Measurements from ENCODE around the gene DTX3. TPM values are rescaled to one million over a fixed set of nuclear protein-coding genes. Genes with fewer than 3 reads are reported as not detected.
"Not testable (repeated sequence)": the region's sequence is repeated elsewhere in the genome, so short reads cannot be mapped to it uniquely, and the experiment has no call there.

Gene DTX3
- 10 to 100 TPM in 3 of 4 donors, 1 to 10 TPM in 1; 4.2 to 15.7 (median 11.5) TPM for total RNA-seq

GRCh38 chr12:57604454-57604991, at the start of gene DTX3:
DTX3 (plus strand) TSS chr12:57604824; CDS start chr12:57606518, 1,694 bp downstream.
- peak in 2 of 3 donors; percentile 64 to 66 for DNase-seq
- TF ChIP-seq CTCF (IDR thresholded peaks at IDR 0.05) = no peak
- TF ChIP-seq POLR2A (IDR thresholded peaks at IDR 0.05) = no peak

GRCh38 chr12:57554897-57555296, 49.7 kb upstream of the DTX3 start:
- Histone ChIP-seq H3K27me3 (no peaks in the 10 kb centered on the region), H3K9me3 (no peaks in the 10 kb centered on the region), H3K4me3 (no peak overlapping the region), H3K4me1 (peaks cover 0 to 5% (median 3%) of the 10 kb centered on the region in 4 donors), H3K36me3 (no peaks in the 10 kb centered on the region), H3K27ac (no peak overlapping the region)
- TF ChIP-seq POLR2A (IDR thresholded peaks at IDR 0.05) (no peak), CTCF (IDR thresholded peaks at IDR 0.05) (no peak)
- no peak for DNase-seq

More at GRCh38 chr12:57604454-57604991, at the start of gene DTX3:
- no peaks in the 10 kb centered on the region for H3K9me3 ChIP-seq
- H3K27ac ChIP-seq = peak within 1 kb of the TSS; percentile 70 to 90 (median 82)
- H3K4me1 ChIP-seq = peaks cover 0 to 25% (median 0%) of the 10 kb centered on the region in 4 donors
- peaks cover 0 to 26% (median 0%) of the 10 kb centered on the region in 3 donors for H3K36me3 ChIP-seq
- H3K27me3 ChIP-seq = no peaks in the 10 kb centered on the region
- peak within 1 kb of the TSS; percentile 54 to 80 (median 68) for H3K4me3 ChIP-seq

- no peaks in the 10 kb centered on the region for H3K36me3 ChIP-seq
- no peaks in the 10 kb centered on the region for H3K9me3 ChIP-seq
- no peak for DNase-seq
- no peaks in the 10 kb centered on the region for H3K4me1 ChIP-seq
- H3K27ac ChIP-seq = no peak overlapping the region
- TF ChIP-seq CTCF (IDR thresholded peaks at IDR 0.05) = no peak
- TF ChIP-seq POLR2A (IDR thresholded peaks at IDR 0.05) = no peak
- H3K27me3 ChIP-seq = no peaks in the 10 kb centered on the region
- H3K4me3 ChIP-seq = no peak overlapping the region
Measured at GRCh38 chr12:57558864-57559263, 45.8 kb upstream of the DTX3 start.

GRCh38 chr12:57560516-57560915, 44.1 kb upstream of the DTX3 start:
- Histone ChIP-seq H3K27me3 (no peaks in the 10 kb centered on the region), H3K4me1 (no peaks in the 10 kb centered on the region), H3K27ac (no peak overlapping the region), H3K4me3 (no peak overlapping the region), H3K9me3 (no peaks in the 10 kb centered on the region), H3K36me3 (no peaks in the 10 kb centered on the region)
- DNase-seq = no peak
- TF ChIP-seq POLR2A (IDR thresholded peaks at IDR 0.05) = no peak
- no peak for TF ChIP-seq CTCF (IDR thresholded peaks at IDR 0.05)

GRCh38 chr12:57561117-57561516, 43.5 kb upstream of the DTX3 start:
- H3K36me3 ChIP-seq, H3K4me3 ChIP-seq, H3K27me3 ChIP-seq, H3K27ac ChIP-seq, H3K4me1 ChIP-seq, H3K9me3 ChIP-seq, DNase-seq: not testable (repeated sequence)

- Histone ChIP-seq H3K4me1 (no peaks in the 10 kb centered on the region), H3K9me3 (no peaks in the 10 kb centered on the region), H3K27ac (no peak overlapping the region), H3K36me3 (no peaks in the 10 kb centered on the region), H3K27me3 (no peaks in the 10 kb centered on the region), H3K4me3 (no peak overlapping the region)
- DNase-seq = no peak
- TF ChIP-seq POLR2A (IDR thresholded peaks at IDR 0.05) (no peak), CTCF (IDR thresholded peaks at IDR 0.05) (no peak)
Measured at GRCh38 chr12:57563358-57563757, 41.3 kb upstream of the DTX3 start.
